GM10248 (cell line): ENCODE results near the gene TRRAP.

ENCODE experiments used
- CTCF ChIA-PET: fragments of 300-600 bp; sonication (Branson Sonifier 250); formaldehyde crosslinking; extraction: SDS; loops from one replicate; lab custom pipeline; 2021; ENCODE audit warnings: antibody characterized with exemption; lab: Yijun Ruan, JAX
- POLR2A ChIA-PET: fragments of 350-650 bp; sonication (Branson Sonifier 250); formaldehyde crosslinking; extraction: SDS; loops from one replicate; lab custom pipeline; 2020; ENCODE audit warnings: antibody characterized with exemption; lab: Yijun Ruan, JAX
- DNase-seq: peaks from one replicate; pipeline ENCODE4 v3.0.0; 2012; ENCODE audit errors: extremely low spot score
- TF ChIP-seq, protein P1 (sequence below): IDR thresholded peaks from 2 replicates; pipeline ENCODE4 v1.5.1; 2012; ENCODE audit warnings: mild to moderate bottlenecking, low read depth; ENCODE audit errors: extremely low read depth, missing control alignments, control extremely low read depth

Gene TRRAP

DNA sequence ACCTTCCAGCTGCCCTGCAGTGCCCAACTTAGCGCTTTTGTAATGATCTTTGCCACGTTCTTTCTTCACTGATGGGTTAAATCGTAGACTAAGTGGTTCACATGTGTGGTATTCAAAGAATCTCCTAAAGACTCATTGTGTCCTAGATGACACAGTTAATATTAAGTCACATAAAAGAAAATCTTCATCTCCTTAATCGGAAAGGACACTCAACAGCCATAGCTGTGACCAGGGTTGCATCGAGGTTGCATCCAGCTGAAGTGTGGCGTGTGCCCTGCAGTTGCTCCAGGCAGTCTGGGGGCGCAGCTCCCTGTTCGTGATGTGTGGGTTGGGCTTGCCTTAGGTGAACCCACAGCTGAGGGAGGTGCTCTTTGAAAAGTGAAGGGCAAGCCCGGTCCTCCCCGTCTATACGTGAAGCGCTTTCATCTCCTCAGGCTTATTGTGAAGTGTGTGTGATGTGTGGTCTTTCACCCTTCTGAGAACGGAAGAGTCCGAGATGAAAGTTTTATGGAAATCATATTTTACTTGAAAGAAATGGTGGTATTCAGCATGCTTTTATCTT is 122.7 kb downstream of the TRRAP start:
- TF ChIP-seq, protein P1, sequence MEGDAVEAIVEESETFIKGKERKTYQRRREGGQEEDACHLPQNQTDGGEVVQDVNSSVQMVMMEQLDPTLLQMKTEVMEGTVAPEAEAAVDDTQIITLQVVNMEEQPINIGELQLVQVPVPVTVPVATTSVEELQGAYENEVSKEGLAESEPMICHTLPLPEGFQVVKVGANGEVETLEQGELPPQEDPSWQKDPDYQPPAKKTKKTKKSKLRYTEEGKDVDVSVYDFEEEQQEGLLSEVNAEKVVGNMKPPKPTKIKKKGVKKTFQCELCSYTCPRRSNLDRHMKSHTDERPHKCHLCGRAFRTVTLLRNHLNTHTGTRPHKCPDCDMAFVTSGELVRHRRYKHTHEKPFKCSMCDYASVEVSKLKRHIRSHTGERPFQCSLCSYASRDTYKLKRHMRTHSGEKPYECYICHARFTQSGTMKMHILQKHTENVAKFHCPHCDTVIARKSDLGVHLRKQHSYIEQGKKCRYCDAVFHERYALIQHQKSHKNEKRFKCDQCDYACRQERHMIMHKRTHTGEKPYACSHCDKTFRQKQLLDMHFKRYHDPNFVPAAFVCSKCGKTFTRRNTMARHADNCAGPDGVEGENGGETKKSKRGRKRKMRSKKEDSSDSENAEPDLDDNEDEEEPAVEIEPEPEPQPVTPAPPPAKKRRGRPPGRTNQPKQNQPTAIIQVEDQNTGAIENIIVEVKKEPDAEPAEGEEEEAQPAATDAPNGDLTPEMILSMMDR = no peak
- ChIA-PET POLR2A (no interaction called here), CTCF (interaction anchor here (1.8 kb wide), 1 partner anchor 17 kb away, joined by 6 read pairs; no protein-coding TSS in a partner anchor)
- no peak for DNase-seq

DNA sequence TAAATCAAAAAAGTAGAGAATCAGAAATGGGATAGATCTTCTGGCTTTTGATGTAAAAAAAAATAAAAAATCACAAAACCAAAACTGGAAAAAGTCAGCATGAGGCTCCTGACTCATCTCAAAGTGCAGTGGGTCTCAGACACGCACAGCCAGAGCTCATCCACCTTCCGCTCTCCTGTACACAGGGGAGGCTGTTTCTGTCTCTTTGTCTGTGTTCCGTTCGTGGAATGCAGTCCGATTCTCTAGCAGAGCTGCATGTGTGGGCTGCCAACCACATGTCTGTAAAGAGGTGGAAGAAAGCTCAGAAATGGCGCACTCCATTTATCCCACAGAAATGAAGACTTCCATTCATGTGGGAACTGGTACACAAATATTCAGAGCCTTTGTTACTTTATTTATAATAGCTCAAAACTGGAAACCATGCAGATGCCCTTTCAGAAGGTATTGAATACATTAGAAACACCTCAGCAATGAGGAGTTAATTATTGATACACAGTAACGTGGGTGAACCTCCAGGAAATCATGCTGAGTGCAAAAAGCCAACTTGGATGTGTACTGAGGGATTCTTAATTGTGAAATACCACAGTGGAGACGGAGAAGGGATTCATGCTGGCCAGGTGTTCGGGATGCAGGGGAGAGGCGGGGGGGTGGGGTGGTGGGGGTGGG is 123.3 kb downstream of the TRRAP start:
- DNase-seq = no peak
- CTCF ChIA-PET = interaction anchor here (1.8 to 1.9 kb wide), 2 partner anchors 11 to 18 kb away, joined by 6 read pairs; no protein-coding TSS in a partner anchor
- POLR2A ChIA-PET = no interaction called here
- TF ChIP-seq, protein P1 = no peak

DNA sequence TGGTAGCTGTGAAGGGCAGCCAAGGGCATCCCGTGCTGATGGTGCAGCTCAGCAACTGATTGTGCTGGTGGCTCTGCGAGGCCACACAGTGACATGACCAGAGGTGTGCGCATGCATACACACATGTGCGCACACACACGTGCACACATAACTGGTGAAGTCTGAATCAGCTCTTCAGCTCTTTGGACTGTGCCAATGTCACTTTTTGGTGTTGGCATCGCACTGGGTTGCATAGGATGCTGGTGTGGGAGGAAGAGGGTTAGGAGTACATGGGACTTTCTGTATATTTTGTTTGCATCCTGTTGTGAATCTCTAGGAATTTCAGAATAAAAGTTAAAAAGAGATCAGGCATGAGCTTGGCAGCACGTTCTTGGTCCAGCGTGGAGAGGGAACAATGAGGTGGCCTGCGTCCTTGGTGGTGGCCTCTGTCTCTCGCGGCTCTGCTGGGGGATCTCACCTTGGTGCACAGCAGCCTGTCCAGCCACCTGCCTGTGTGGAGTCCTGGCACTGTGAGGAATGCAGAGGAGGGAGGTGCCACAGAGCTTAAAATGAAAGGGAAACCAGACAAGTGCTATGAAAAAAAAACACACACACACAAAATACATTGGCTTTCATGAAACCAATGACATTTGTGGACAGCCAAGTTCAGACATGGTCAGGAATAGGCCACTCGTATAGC is 124.0 kb downstream of the TRRAP start:
- ChIA-PET CTCF (interaction anchor here (1.8 to 1.9 kb wide), 2 partner anchors 10 to 18 kb away, joined by 6 read pairs; no protein-coding TSS in a partner anchor), POLR2A (interaction anchor here (0.6 kb wide), 1 partner anchor 325 kb away, joined by 5 read pairs; no protein-coding TSS in a partner anchor)
- TF ChIP-seq, protein P1 = no peak
- no peak for DNase-seq

DNA sequence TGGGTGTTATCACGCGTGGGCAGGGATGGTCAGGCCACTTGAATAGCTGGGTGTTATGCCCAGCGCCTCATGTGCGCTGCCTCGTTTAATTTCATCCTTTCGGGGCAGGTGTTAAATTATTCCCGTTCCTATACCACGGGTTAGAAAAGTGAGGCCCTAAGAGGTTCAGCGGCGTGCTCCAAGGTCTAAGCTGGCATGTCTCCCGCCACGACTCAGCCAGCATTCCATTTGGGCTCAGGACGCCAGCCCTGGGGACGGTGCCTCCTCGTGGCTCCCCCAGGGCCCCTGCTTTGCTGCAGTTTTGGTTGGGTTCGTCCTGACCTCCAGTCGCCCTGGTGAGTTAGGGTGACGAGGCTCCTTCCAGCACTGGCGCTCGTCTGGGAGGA is 124.5 kb downstream of the TRRAP start:
- TF ChIP-seq, protein P1 = no peak
- DNase-seq = no peak
- POLR2A ChIA-PET = interaction anchor here (0.6 kb wide), 1 partner anchor 325 kb away, joined by 5 read pairs; no protein-coding TSS in a partner anchor
- CTCF ChIA-PET = interaction anchor here (1.9 kb wide), 1 partner anchor 10 kb away, joined by 6 read pairs; no protein-coding TSS in a partner anchor

DNA sequence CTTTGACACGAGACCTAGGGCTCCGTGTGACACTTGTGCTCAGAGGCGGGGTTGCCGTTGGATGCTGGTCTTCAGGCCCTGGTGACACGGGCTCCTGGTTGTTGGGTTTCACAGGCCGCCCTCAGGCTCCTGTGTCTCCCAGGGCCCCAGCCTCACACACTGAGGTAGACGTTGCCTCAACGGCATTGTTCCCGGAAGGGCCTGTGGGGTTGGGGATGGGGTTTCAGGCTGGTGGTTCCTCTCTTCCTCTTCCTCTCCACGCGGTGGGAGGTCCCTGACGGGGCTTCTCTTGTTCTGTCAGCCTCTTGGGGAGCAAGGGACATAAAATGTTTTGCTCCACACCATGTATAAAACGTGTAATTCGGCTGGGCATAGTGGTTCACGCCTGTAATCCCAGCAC is 125.1 kb downstream of the TRRAP start:
- no peak for DNase-seq
- TF ChIP-seq, protein P1 = no peak
- ChIA-PET POLR2A (no interaction called here), CTCF (interaction anchor here (1.3 to 2.2 kb wide), 3 partner anchors 9 to 19 kb away, joined by 3 to 6 read pairs (median 6); no protein-coding TSS in a partner anchor)

DNA sequence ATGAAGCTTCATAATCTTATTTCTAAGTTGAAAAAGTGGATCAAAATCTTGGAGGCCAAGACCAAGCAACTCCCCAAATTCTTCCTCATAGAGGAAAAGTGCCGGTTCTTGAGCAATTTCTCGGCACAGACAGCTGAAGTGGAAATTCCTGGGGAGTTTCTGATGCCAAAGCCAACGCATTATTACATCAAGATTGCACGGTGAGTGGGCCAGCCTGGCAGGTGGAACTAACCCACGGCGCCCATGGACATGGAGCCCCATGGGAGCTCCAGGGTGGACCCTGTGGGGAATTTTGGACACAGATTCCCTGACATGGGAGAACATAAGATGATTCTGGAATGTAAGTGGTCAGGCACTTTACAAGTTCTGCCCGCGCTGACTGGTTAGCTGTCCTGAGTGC is 125.9 kb downstream of the TRRAP start:
- TF ChIP-seq, protein P1 = no peak
- no peak for DNase-seq
- CTCF ChIA-PET = interaction anchor here (1.1 to 2.2 kb wide), 3 partner anchors 11 to 19 kb away, joined by 3 to 6 read pairs (median 3); no protein-coding TSS in a partner anchor
- POLR2A ChIA-PET = no interaction called here
